HG02642 (cell line): ENCODE results near the gene FSTL5.

ENCODE experiments used
- ATAC-seq: cut with Tn5 transposase; IDR thresholded peaks from one replicate; pipeline ENCODE4 v1.9.1; 2021; ENCODE audit warnings: mild to moderate bottlenecking; ENCODE audit not compliant: unreplicated experiment, poor library complexity

The FSTL5 gene

DNA sequence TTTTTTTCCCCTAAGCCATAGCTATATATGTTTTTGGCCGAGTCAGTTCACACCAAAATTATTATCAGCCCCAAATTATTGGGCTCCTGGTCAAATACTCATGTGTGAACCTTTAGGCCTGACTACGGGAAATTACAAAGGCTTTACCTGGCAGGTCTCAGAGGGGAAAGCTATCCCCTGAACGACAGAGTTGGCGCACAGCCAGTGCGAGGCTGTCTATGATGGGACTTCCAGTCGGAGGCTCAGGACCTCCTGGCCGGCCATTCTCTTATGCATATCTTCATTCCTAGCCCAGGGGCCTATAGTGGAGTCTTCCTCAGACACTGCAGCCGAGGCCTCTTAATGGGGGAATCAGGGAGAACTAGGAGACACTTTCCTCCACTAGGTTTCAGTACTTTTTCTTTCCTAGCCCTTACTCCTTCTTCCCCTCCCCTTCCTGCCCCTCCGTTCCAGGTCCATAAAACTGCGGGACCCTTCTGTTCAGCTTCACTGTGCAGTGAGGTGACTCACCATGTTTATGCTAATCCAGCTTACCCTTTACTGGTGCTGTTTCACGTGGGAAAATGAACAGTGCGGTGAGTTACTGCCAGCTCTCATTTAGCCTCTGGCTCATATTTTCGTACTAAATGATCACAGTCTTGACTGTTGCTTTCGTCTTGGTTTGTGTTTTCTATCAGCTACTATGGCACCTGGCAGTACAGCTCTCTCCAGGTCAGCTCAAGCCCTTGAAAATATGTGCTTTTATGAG lies 533.9 kb downstream of the FSTL5 start:
- no peak for ATAC-seq

- ATAC-seq, result peak; percentile 62
Observed at GRCh38 chr4:161604516-161605300, 559.1 kb downstream of the FSTL5 start.

GRCh38 chr4:161601011-161601410 lies 562.8 kb downstream of the FSTL5 start:
- ATAC-seq, result no peak

- ATAC-seq, result no peak
Observed at GRCh38 chr4:161595230-161595771, 568.5 kb downstream of the FSTL5 start.

- no peak for ATAC-seq
Observed at GRCh38 chr4:161585011-161585410, 578.8 kb downstream of the FSTL5 start.

- no peak for ATAC-seq
Observed at GRCh38 chr4:161583549-161583948, 580.3 kb downstream of the FSTL5 start.

- ATAC-seq, result no peak
Observed at GRCh38 chr4:161581262-161582230, 582.3 kb downstream of the FSTL5 start.

DNA sequence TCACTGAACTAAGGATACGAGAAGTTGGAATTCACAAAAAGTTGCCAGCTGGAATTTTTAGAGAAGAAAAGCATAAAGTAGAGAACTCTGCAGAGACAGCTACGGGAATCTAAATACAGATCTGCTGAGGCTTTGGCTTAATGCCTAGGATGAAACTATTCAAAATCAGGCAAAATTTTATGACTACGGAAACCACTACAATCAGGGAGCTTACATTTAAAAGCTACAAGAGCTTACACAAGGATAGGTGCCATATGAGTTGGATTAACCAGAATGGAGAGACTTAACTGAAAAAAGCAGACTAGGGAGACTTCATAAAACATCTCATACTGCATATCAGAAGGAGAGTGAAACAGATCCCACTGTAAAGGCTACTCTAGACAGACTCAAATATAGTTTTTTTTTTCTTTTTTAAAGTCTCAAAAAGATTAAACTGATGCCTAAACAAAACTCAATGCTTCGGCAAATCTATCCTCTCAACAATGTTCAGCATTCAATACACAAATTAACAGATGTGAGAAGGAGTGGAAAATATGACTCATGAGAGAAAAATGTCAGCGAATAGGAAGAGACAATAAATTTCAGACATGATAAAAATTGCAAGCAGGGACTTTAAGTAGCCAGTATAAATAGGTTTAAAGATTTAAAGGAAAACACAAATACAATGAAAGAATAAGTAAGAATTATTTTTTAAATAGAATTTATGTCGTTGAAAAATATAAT lies 586.1 kb downstream of the FSTL5 start:
- no peak for ATAC-seq

- ATAC-seq, result no peak
Observed at GRCh38 chr4:161573836-161574235, 590.0 kb downstream of the FSTL5 start.

- no peak for ATAC-seq
Observed at GRCh38 chr4:161564230-161564834, 599.5 kb downstream of the FSTL5 start.

- ATAC-seq, result peak; percentile 77
Observed at GRCh38 chr4:161555689-161556660, 607.8 kb downstream of the FSTL5 start.

DNA sequence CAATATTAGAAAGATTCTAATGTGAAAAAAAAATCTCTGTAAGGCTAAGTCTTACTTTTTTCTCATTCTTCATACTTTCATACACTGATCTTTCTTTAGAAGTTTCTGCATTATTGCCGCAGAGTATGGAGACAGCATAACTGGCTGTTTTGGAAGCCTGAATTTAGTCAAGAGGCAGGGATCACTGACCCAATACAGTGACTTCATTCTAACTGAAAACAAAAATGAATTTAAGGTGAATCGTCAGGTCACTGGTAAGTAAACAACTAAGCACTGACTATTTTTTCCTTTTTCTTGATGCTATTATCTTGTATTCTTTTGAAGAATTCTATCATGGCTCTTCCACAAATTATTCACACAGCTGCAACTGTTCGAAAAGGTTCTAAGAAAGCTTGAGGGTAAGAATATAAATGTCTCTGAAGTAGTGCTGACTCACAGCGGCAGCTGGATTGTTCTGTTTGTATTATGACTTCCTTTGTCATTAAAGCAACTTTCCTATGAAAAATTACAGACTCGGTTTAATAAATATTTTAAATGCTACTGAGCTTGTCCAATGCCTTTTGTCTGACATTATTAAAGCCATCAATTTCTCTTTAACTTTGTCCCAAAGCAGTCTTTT lies 609.3 kb downstream of the FSTL5 start:
- no peak for ATAC-seq

DNA sequence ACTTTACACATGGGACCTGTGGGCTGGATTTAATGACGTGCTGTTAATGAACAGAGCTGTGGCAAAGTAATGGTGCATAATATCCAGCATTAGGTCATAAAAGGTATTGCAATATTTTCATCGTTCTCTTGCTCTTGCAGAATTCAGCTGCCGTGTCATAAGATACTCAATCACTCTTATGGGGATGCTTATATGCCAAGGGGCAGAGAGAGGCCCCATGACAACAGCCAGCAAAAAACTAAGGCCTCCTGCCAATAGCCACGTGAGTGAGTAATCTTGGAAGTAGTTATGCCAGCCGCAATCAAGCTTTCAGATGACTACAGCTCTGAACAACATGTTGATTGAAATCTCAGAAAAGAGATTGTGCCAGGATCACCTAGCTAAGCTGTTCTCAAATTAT lies 616.9 kb downstream of the FSTL5 start:
- no peak for ATAC-seq

GRCh38 chr4:161540265-161540664 lies 623.5 kb downstream of the FSTL5 start:
- no peak for ATAC-seq

GRCh38 chr4:161538941-161539340 lies 624.9 kb downstream of the FSTL5 start:
- ATAC-seq, result no peak

DNA sequence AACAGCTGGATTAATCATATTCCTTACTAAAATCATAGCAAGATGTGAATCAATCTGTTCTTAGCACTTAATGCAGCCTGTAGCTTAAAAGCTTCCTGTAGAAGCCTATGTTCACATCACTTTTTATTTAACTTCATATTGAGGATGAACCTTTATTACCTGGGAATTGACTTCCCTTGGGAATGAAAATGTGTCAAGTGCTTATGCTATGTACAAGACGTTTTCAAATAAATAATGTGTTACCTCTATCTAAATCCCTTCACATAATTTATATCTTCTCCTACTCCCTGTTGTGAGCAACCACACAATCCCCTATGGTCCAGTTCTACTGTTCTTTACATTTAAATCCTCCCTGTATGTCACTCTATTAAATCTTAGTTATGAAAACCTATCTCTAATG lies 633.1 kb downstream of the FSTL5 start:
- no peak for ATAC-seq

DNA sequence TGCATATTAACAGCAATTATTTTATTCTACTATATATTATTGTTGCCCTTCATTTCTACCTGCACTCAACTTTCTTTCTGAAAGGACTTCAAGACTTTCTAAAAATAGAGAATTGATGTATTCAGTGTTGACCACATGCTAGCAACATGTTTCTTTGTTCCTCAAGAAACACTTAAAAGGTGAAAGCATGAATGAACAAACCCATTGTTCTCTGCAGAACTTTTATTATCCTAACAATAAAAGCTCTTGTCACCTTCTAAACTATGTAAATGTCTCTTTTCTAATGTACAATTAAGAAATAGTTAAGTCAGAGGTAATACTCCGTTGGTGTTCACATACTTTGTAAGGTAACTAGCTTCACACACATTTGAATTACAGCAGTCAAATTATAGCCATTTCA lies 638.7 kb downstream of the FSTL5 start:
- no peak for ATAC-seq

DNA sequence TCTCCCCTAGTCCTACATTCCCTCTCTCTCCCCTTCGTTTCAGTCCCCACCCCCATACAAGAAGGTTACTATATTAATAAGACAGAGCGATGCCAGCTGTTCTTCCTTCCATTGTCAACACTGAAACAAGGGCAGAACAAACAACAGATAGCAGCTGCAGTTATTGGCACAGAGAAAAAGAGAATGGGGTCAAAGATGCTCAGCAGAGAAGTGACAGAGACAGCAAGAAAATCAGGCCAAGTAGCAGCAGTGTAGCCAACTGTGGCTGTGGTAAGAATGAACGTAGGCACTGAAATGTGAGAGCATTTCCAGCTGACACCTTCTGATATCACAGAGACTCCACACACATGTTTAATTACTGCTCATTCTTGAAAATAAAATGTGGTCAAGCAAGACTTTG lies 641.8 kb downstream of the FSTL5 start:
- ATAC-seq, result no peak
